OCI-LY7 (cell line): ENCODE measurements around the gene EIF4G2.

Experiments
- EZH2phosphoT487 ChIP-seq: fragments of 200-600 bp; sonication (generic); IDR thresholded peaks from 2 replicates; pipeline ENCODE4 v1.6.1; 2018; ENCODE audit warnings: low read depth, borderline replicate concordance, mild to moderate bottlenecking, mixed run types, antibody characterized with exemption, low read length, moderate library complexity, mixed read lengths
- TF ChIP-seq, protein P1 (sequence below): fragments of 200-600 bp; sonication (generic); conservative IDR thresholded peaks from 2 replicates; pipeline ENCODE4 v1.5.1; 2014; ENCODE audit warnings: mild to moderate bottlenecking, antibody characterized with exemption, low read length, moderate library complexity, mixed read lengths

DNA sequence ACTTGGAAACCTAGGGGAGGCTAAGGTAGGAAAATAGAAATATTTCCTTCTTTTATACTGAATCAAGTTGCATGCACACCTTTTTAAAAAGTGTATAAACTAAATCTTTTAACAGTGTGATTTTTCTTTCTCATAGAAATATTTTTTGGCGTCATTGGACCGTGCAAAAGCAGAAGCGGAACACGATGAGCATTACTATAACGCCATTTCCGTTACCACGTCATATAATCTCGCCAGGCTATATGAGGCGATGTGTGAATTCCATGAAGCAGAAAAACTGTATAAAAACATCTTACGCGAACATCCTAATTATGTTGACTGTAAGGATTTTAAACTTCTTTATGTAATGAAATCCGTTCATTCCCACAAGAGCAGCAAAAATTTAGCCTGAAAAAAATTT is 44.3 kb downstream of the EIF4G2 start:
- TF ChIP-seq, protein P1, sequence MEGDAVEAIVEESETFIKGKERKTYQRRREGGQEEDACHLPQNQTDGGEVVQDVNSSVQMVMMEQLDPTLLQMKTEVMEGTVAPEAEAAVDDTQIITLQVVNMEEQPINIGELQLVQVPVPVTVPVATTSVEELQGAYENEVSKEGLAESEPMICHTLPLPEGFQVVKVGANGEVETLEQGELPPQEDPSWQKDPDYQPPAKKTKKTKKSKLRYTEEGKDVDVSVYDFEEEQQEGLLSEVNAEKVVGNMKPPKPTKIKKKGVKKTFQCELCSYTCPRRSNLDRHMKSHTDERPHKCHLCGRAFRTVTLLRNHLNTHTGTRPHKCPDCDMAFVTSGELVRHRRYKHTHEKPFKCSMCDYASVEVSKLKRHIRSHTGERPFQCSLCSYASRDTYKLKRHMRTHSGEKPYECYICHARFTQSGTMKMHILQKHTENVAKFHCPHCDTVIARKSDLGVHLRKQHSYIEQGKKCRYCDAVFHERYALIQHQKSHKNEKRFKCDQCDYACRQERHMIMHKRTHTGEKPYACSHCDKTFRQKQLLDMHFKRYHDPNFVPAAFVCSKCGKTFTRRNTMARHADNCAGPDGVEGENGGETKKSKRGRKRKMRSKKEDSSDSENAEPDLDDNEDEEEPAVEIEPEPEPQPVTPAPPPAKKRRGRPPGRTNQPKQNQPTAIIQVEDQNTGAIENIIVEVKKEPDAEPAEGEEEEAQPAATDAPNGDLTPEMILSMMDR = no peak
- no peak for TF ChIP-seq EZH2phosphoT487
